GM23338 (cell line): ENCODE results near the gene C2orf72. TPM values are rescaled to one million over a fixed set of nuclear protein-coding genes. Genes with fewer than 3 reads are reported as not detected.

Source experiments
- ATAC-seq: fragments of 200-7000 bp; cut with Tn5 transposase; 3 replicates; pipeline ENCODE4 v1.9.1; 2020
- DNase-seq: peaks from one replicate; pipeline ENCODE4 v3.0.0-alpha.2; 2015; ENCODE audit warnings: low spot score
- H2AFZ ChIP-seq: fragments of 200-600 bp; sonication (generic); 2 replicates; pipeline ENCODE4 v1.8.0; 2016; ENCODE audit warnings: antibody characterized with exemption, mild to moderate bottlenecking, moderate library complexity
- H3F3A ChIP-seq: fragments of 200-600 bp; sonication (generic); replicated peaks from 2 replicates; pipeline ENCODE4 v1.8.0; 2017; ENCODE audit warnings: antibody characterized with exemption, mixed run types, low read depth
- H3K27ac ChIP-seq: fragments of 200-600 bp; sonication (generic); 2 replicates; pipeline ENCODE4 v1.6.1; 2016; ENCODE audit warnings: low read depth
- H3K27me3 ChIP-seq: fragments of 200-600 bp; sonication (generic); 2 replicates; pipeline ENCODE4 v1.8.0; 2016; ENCODE audit warnings: mild to moderate bottlenecking, mixed run types, moderate library complexity; ENCODE audit not compliant: insufficient read depth
- H3K36me3 ChIP-seq: fragments of 200-600 bp; sonication (generic); 2 replicates; pipeline ENCODE4 v1.8.0; 2016; ENCODE audit warnings: mild to moderate bottlenecking; ENCODE audit not compliant: insufficient read depth
- H3K4me1 ChIP-seq: fragments of 200-600 bp; sonication (generic); 2 replicates; pipeline ENCODE4 v1.8.0; 2016; ENCODE audit warnings: mild to moderate bottlenecking, moderate library complexity; ENCODE audit not compliant: insufficient read depth
- H3K4me2 ChIP-seq: fragments of 200-600 bp; sonication (generic); 2 replicates; pipeline ENCODE4 v1.7.1; 2017; ENCODE audit warnings: mixed run types
- H3K4me3 ChIP-seq: fragments of 200-600 bp; sonication (generic); 2 replicates; pipeline ENCODE4 v1.6.1; 2016; ENCODE audit warnings: mixed run types
- H3K79me2 ChIP-seq: fragments of 200-600 bp; sonication (generic); replicated peaks from 2 replicates; pipeline ENCODE4 v1.8.0; 2017; ENCODE audit warnings: mild to moderate bottlenecking; ENCODE audit not compliant: insufficient read depth
- H3K9me2 ChIP-seq: fragments of 200-600 bp; sonication (generic); 2 replicates; pipeline ENCODE4 v1.8.0; 2017; ENCODE audit not compliant: insufficient read depth
- H4K20me1 ChIP-seq: fragments of 200-600 bp; sonication (generic); replicated peaks from 2 replicates; pipeline ENCODE4 v1.8.0; 2017; ENCODE audit warnings: mild to moderate bottlenecking; ENCODE audit not compliant: insufficient read depth
- H3K27ac Mint-ChIP-seq: 2 replicates; pipeline ENCODE4 v1.8.0; 2020; ENCODE audit warnings: inconsistent platforms, mild to moderate bottlenecking, moderate library complexity, mixed read lengths
- H3K27me3 Mint-ChIP-seq: 3 replicates; pipeline ENCODE4 v1.8.0; 2022; ENCODE audit warnings: low read depth, mild to moderate bottlenecking, moderate library complexity, mixed read lengths, inconsistent platforms; ENCODE audit not compliant: insufficient read depth, poor library complexity
- H3K36me3 Mint-ChIP-seq: 3 replicates; pipeline ENCODE4 v1.8.0; 2021; ENCODE audit warnings: low read depth, mild to moderate bottlenecking, inconsistent platforms, moderate library complexity, mixed read lengths
- H3K4me1 Mint-ChIP-seq: 3 replicates; pipeline ENCODE4 v1.8.0; 2020; ENCODE audit warnings: mild to moderate bottlenecking, inconsistent platforms, mixed read lengths
- H3K4me3 Mint-ChIP-seq: 3 replicates; pipeline ENCODE4 v1.8.0; 2021; ENCODE audit warnings: moderate library complexity, mild to moderate bottlenecking, inconsistent platforms, mixed read lengths
- H3K9me3 Mint-ChIP-seq: 3 replicates; pipeline ENCODE4 v1.8.0; 2020; ENCODE audit warnings: moderate library complexity, mild to moderate bottlenecking, inconsistent platforms, mixed read lengths
- CREB1 ChIP-seq: fragments of 250-450 bp; sonication (Bioruptor Pico); IDR thresholded peaks from 2 replicates; pipeline ENCODE4 v1.5.0; 2020; ENCODE audit warnings: low read depth, mild to moderate bottlenecking, moderate library complexity
- ETS1 ChIP-seq: IDR thresholded peaks from 2 replicates; pipeline ENCODE4 v1.6.1; 2016; ENCODE audit warnings: antibody characterized with exemption
- EZH2 ChIP-seq: fragments of 200-600 bp; sonication (generic); IDR thresholded peaks from one replicate; pipeline ENCODE4 v1.8.0; 2017; ENCODE audit warnings: antibody characterized with exemption, mild to moderate bottlenecking, low read depth; ENCODE audit not compliant: unreplicated experiment
- EZH2phosphoT487 ChIP-seq: fragments of 200-600 bp; sonication (generic); IDR thresholded peaks from one replicate; pipeline ENCODE4 v1.8.1; 2018; ENCODE audit warnings: antibody characterized with exemption; ENCODE audit not compliant: unreplicated experiment
- JUNB ChIP-seq: IDR thresholded peaks from one replicate; pipeline ENCODE4 v1.6.1; 2016; ENCODE audit warnings: antibody characterized with exemption; ENCODE audit not compliant: unreplicated experiment
- NANOG ChIP-seq: IDR thresholded peaks from 2 replicates; pipeline ENCODE4 v1.6.1; 2016; ENCODE audit warnings: antibody characterized with exemption, borderline replicate concordance
- POLR2AphosphoS5 ChIP-seq: IDR thresholded peaks from 2 replicates; pipeline ENCODE4 v1.6.1; 2016; ENCODE audit warnings: antibody characterized with exemption, low read depth
- REST ChIP-seq: IDR thresholded peaks from one replicate; pipeline ENCODE4 v1.6.1; 2018; ENCODE audit warnings: antibody characterized with exemption; ENCODE audit not compliant: unreplicated experiment
- STAT1 ChIP-seq: IDR thresholded peaks from one replicate; pipeline ENCODE4 v1.6.1; 2016; ENCODE audit warnings: antibody characterized with exemption; ENCODE audit not compliant: unreplicated experiment
- ZNF114 ChIP-seq: fragments of 250-450 bp; sonication (Bioruptor Pico); IDR thresholded peaks from 2 replicates; pipeline ENCODE4 v1.5.0; 2020; ENCODE audit warnings: mild to moderate bottlenecking, moderate library complexity
- ZNF331 ChIP-seq: fragments of 250-450 bp; sonication (Bioruptor Pico); IDR thresholded peaks from 2 replicates; pipeline ENCODE4 v1.5.0; 2020; ENCODE audit warnings: low read depth, mild to moderate bottlenecking, moderate library complexity
- ZNF462 ChIP-seq: fragments of 250-450 bp; sonication (Bioruptor Pico); IDR thresholded peaks from 2 replicates; pipeline ENCODE4 v1.5.0; 2020; ENCODE audit warnings: mild to moderate bottlenecking, moderate library complexity
- polyA plus RNA-seq: library from polyadenylated mRNA; unstranded; fragments of >200 nt; fragmentation: Nextera tagmentation; extraction: Ambion mirVana; gene quantifications from 2 replicates; pipeline ENCODE4 v1.2.1, GENCODE V29; 2016
- total RNA-seq: library from RNA; depleted of rRNA; stranded (reverse); fragments of >200 nt; shearing (Covaris generic); gene quantifications from 2 replicates; pipeline ENCODE4 v1.2.3, GENCODE V29; 2014
- TF ChIP-seq, protein P1 (sequence below), 2 experiments: fragments of 200-600 bp in 1 of 2; sonication (generic) in 1 of 2; conservative IDR thresholded peaks; 2 replicates each; pipeline versions ENCODE4 v1.5.1 to v1.6.1; 2016 to 2017; ENCODE audit warnings: antibody characterized with exemption in 2 of 2, low read depth in 2 of 2, mild to moderate bottlenecking in 2 of 2, moderate library complexity in 1 of 2

C2orf72 gene
- total and polyA plus RNA-seq, 2 experiments from 2014 or later, result 0.37 to 1.4 TPM

- TF ChIP-seq ZNF331 (CRISPR knock-in tag), result no peak
Observed at GRCh38 chr2:231012463-231012862, 24.9 kb upstream of the C2orf72 start (continued).

- Mint-ChIP-seq H3K27ac (no peak overlapping the region), H3K9me3 (peaks cover 5% of the 10 kb centered on the region; the same call in 2 of the 3 replicates), H3K36me3 (no peaks in the 10 kb centered on the region; the same call in 2 of the 3 replicates), H3K27me3 (peaks cover 9% of the 10 kb centered on the region), H3K4me3 (no peak overlapping the region), H3K4me1 (peaks cover 20% of the 10 kb centered on the region)
- no peaks in the 10 kb centered on the region; the same call in 1 of the 2 replicates for H3K4me1 ChIP-seq
- ATAC-seq (peak; percentile 62), DNase-seq (peak; percentile 35)
- no peaks in the 10 kb centered on the region for H3K9me2 ChIP-seq
- H3K4me2 ChIP-seq, result no peak overlapping the region
- TF ChIP-seq REST, result no peak
- TF ChIP-seq JUNB, result no peak
- no peak for TF ChIP-seq ZNF462
- TF ChIP-seq STAT1, result no peak
- no peak for TF ChIP-seq CREB1 (CRISPR knock-in tag)
- no peak for TF ChIP-seq NANOG
- no peak for TF ChIP-seq EZH2phosphoT487
- no peak for TF ChIP-seq EZH2
- TF ChIP-seq ZNF114, result no peak
- TF ChIP-seq, protein P1, sequence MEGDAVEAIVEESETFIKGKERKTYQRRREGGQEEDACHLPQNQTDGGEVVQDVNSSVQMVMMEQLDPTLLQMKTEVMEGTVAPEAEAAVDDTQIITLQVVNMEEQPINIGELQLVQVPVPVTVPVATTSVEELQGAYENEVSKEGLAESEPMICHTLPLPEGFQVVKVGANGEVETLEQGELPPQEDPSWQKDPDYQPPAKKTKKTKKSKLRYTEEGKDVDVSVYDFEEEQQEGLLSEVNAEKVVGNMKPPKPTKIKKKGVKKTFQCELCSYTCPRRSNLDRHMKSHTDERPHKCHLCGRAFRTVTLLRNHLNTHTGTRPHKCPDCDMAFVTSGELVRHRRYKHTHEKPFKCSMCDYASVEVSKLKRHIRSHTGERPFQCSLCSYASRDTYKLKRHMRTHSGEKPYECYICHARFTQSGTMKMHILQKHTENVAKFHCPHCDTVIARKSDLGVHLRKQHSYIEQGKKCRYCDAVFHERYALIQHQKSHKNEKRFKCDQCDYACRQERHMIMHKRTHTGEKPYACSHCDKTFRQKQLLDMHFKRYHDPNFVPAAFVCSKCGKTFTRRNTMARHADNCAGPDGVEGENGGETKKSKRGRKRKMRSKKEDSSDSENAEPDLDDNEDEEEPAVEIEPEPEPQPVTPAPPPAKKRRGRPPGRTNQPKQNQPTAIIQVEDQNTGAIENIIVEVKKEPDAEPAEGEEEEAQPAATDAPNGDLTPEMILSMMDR (conservative IDR thresholded peaks at IDR 0.05; ENCODE audit: low read depth in 2 of 2), result no peak
- no peak for TF ChIP-seq ZNF331 (CRISPR knock-in tag)
- no peak for TF ChIP-seq POLR2AphosphoS5
- no peak for TF ChIP-seq ETS1
- H3K4me3 ChIP-seq, result no peak overlapping the region
- H4K20me1 ChIP-seq, result no peaks in the 10 kb centered on the region
- no peak overlapping the region for H3K27ac ChIP-seq
- no peak overlapping the region for H2AFZ ChIP-seq
- H3K27me3 ChIP-seq, result no peaks in the 10 kb centered on the region
- H3K36me3 ChIP-seq, result no peaks in the 10 kb centered on the region
- no peaks in the 10 kb centered on the region for H3F3A ChIP-seq
- H3K79me2 ChIP-seq, result no peaks in the 10 kb centered on the region
Observed at GRCh38 chr2:231013820-231014219, 23.5 kb upstream of the C2orf72 start.
